Keratinocyte (primary cell): Measurements from ENCODE around the gene MMRN2. TPM values are rescaled to one million over a fixed set of nuclear protein-coding genes. Genes with fewer than 3 reads are reported as not detected.

Experiments
- DNase-seq: peaks from one replicate; pipeline ENCODE4 v3.0.0-alpha.2; 2011; ENCODE audit warnings: low read depth, missing footprints, low spot score
- FAIRE-seq: peaks from 2 replicates; lab custom pipeline; 2011; peaks lifted over from hg19 to GRCh38; lab: Jason Lieb, UNC
- H2AFZ ChIP-seq: 2 replicates; pipeline ENCODE4 v1.6.0; 2012; ENCODE audit warnings: low read length, control low read depth, inconsistent platforms; ENCODE audit not compliant: control insufficient read depth
- H3K27ac ChIP-seq: 2 replicates; pipeline ENCODE4 v1.5.1; 2011; ENCODE audit warnings: low read length; ENCODE audit not compliant: control insufficient read depth, insufficient read depth
- H3K27me3 ChIP-seq: 3 replicates; pipeline ENCODE4 v1.6.0; 2011; ENCODE audit warnings: low read length; ENCODE audit not compliant: control insufficient read depth, insufficient read depth; ENCODE audit errors: extremely low read depth
- H3K36me3 ChIP-seq, 2 experiments: 2 replicates in 1 of 2; 3 replicates in 1 of 2; pipeline ENCODE4 v1.5.1; 2011; ENCODE audit warnings: low read length in 2 of 2, mild to moderate bottlenecking in 1 of 2; ENCODE audit not compliant: control insufficient read depth in 2 of 2, insufficient read depth in 2 of 2; ENCODE audit errors: extremely low read depth in 1 of 2
- H3K4me1 ChIP-seq: 3 replicates; pipeline ENCODE4 v1.5.1; 2011; ENCODE audit warnings: low read length; ENCODE audit not compliant: control insufficient read depth, insufficient read depth; ENCODE audit errors: extremely low read depth
- H3K4me2 ChIP-seq: 3 replicates; pipeline ENCODE4 v1.6.0; 2011; ENCODE audit warnings: low read depth, low read length; ENCODE audit not compliant: control insufficient read depth, insufficient read depth; ENCODE audit errors: extremely low read depth
- H3K4me3 ChIP-seq, 3 experiments: fragments of 200-600 bp in 1 of 3; sonication (generic) in 1 of 3; 2 replicates in 2 of 3; 3 replicates in 1 of 3; pipeline ENCODE4 v1.5.1; 2011 to 2016; ENCODE audit warnings: low read length in 3 of 3, mild to moderate bottlenecking in 3 of 3, control low read depth in 2 of 3, inconsistent platforms in 1 of 3, low read depth in 1 of 3, mixed read lengths in 1 of 3, mixed run types in 1 of 3, moderate library complexity in 1 of 3; ENCODE audit not compliant: control insufficient read depth in 2 of 3, insufficient read depth in 2 of 3; ENCODE audit errors: extremely low read depth in 1 of 3
- H3K79me2 ChIP-seq: 2 replicates; pipeline ENCODE4 v1.6.0; 2012; ENCODE audit warnings: low read length; ENCODE audit not compliant: control insufficient read depth, insufficient read depth
- H3K9ac ChIP-seq: 3 replicates; pipeline ENCODE4 v1.6.0; 2011; ENCODE audit warnings: low read length; ENCODE audit not compliant: control insufficient read depth, insufficient read depth; ENCODE audit errors: extremely low read depth
- H3K9me1 ChIP-seq: 3 replicates; pipeline ENCODE4 v1.6.0; 2011; ENCODE audit warnings: low read length; ENCODE audit not compliant: control insufficient read depth, insufficient read depth; ENCODE audit errors: extremely low read depth
- H3K9me3 ChIP-seq: 2 replicates; pipeline ENCODE4 v1.5.1; 2012; ENCODE audit warnings: low read depth, low read length; ENCODE audit not compliant: control insufficient read depth
- H4K20me1 ChIP-seq: 3 replicates; pipeline ENCODE4 v1.6.0; 2011; ENCODE audit warnings: low read length; ENCODE audit not compliant: control insufficient read depth, insufficient read depth; ENCODE audit errors: extremely low read depth
- CTCF ChIP-seq, 3 experiments: IDR thresholded peaks in 1 of 3; conservative IDR thresholded peaks in 1 of 3; optimal IDR thresholded peaks in 1 of 3; 2 replicates in 2 of 3; 3 replicates in 1 of 3; pipeline versions ENCODE3 to v1.5.1; 2011; ENCODE audit warnings: low read length in 3 of 3, mild to moderate bottlenecking in 3 of 3, moderate library complexity in 2 of 3, control low read depth in 1 of 3, inconsistent platforms in 1 of 3; ENCODE audit not compliant: insufficient read depth in 2 of 3; ENCODE audit errors: extremely low read depth in 1 of 3
- EZH2 ChIP-seq: IDR thresholded peaks from one replicate; pipeline ENCODE4 v1.6.1; 2012; ENCODE audit warnings: inconsistent platforms, mild to moderate bottlenecking, low read length, moderate library complexity
- dilution Hi-C: fragments of 300-500 bp; cut with MboI; formaldehyde crosslinking; loops from one replicate; pipeline ENCODE4 v1.7.0; 2020; ENCODE audit warnings: low sequenced_read_pairs; ENCODE audit not compliant: extremely low pct_ligation_motif_present
- polyA plus RNA-seq, 5 experiments: library from polyadenylated mRNA; depleted of rRNA in 3 of 5; stranded (reverse) in 3 of 5; stranded (forward) in 1 of 5; unstranded in 1 of 5; fragments of >200 nt; gene quantifications; 1 replicate in 1 of 5; 2 replicates in 3 of 5; 3 replicates in 1 of 5; pipeline versions ENCODE4 v1.2.1 to v1.2.3, GENCODE V29; 2011 to 2012; ENCODE audit warnings: missing spikeins in 2 of 5, low read depth in 1 of 5, low replicate concordance in 1 of 5

MMRN2 gene
- polyA plus RNA-seq, 1 donor (not counting 4 experiments of a cell fraction or from before 2014, with no cell fraction given): 13.8 TPM

GRCh38 chr10:86956848-86957448 lies 467 bp downstream of the MMRN2 start:
- Histone ChIP-seq H3K9me1 (no peaks in the 10 kb centered on the region), H4K20me1 (peaks cover 3% of the 10 kb centered on the region), H3K79me2 (peaks cover 8% of the 10 kb centered on the region), H2AFZ (no peak overlapping the region), H3K9ac (no peak overlapping the region), H3K27me3 (no peaks in the 10 kb centered on the region), H3K27ac (no peak overlapping the region), H3K9me3 (no peaks in the 10 kb centered on the region), H3K4me1 (peaks cover 39% of the 10 kb centered on the region), H3K4me2 (no peak overlapping the region), H3K4me3 (no peak overlapping the region), H3K36me3 (no peaks in the 10 kb centered on the region)
- no peak for DNase-seq
- dilution Hi-C loops: no loop called here
- FAIRE-seq: no peak
- TF ChIP-seq EZH2 (no peak), CTCF (optimal IDR thresholded peaks at IDR 0.05 in 1 of 3, IDR thresholded peaks at IDR 0.05 in 1 of 3, conservative IDR thresholded peaks at IDR 0.05 in 1 of 3; ENCODE audit: extremely low read depth in 1 of 3, insufficient read depth in 2 of 3, low read length in 3 of 3) (no peak)

DNA sequence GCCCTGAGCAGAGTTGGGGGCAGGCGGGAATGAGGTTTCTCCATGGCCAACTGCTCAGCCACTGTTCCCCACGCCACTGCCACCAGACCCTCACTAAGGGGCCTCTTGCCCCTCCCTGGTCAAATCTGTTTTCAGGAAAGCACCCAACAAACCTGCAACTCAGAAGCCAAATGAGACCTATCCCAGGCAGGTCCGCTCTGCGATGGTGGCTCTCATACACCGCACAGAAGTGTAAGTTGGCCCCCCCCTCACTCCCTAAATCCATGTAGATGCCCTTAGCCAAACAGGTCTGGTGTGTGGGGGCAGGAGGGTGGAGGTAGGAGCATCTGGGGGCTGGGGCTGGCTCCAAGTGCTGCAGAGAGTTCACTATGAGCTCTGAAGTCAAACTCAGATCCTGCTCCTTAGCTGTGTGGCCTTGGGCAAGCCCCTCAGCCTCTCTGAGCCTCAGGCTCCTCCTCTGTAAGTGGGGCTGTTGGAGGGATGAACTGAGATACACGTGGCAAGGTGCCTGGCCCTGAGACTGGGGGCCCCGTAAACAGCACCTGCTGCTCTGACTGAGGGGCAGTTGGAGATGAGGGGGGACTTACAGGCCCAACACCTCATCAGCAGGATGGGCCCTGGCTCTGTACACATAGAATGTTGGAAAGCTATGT lies 1.1 kb downstream of the MMRN2 start:
- no peaks in the 10 kb centered on the region for H3K9me1 ChIP-seq
- no peak overlapping the region for H3K4me3 ChIP-seq
- no peak overlapping the region for H2AFZ ChIP-seq
- H4K20me1 ChIP-seq: peaks cover 3% of the 10 kb centered on the region
- H3K4me1 ChIP-seq: peaks cover 33% of the 10 kb centered on the region
- no peak overlapping the region for H3K9ac ChIP-seq
- no peak for DNase-seq
- no peak overlapping the region for H3K4me2 ChIP-seq
- H3K79me2 ChIP-seq: peaks cover 6% of the 10 kb centered on the region
- no peaks in the 10 kb centered on the region for H3K27me3 ChIP-seq
- dilution Hi-C loops: no loop called here
- no peak for FAIRE-seq
- H3K27ac ChIP-seq: no peak overlapping the region
- TF ChIP-seq EZH2: no peak
- TF ChIP-seq CTCF (optimal IDR thresholded peaks at IDR 0.05 in 1 of 3, IDR thresholded peaks at IDR 0.05 in 1 of 3, conservative IDR thresholded peaks at IDR 0.05 in 1 of 3; ENCODE audit: extremely low read depth in 1 of 3, insufficient read depth in 2 of 3, low read length in 3 of 3): no peak
- H3K36me3 ChIP-seq: no peaks in the 10 kb centered on the region
- no peaks in the 10 kb centered on the region for H3K9me3 ChIP-seq
